Measurements from ENCODE around the gene H6PD. TPM values are rescaled to one million over a fixed set of nuclear protein-coding genes. Genes with fewer than 3 reads are reported as not detected.

H6PD gene
- total RNA-seq, 2 experiments from 2014 or later = 6.5 to 7.1 TPM

- POLR2A ChIA-PET = no interaction called here
- CTCF ChIA-PET = interaction anchor here (1.1 to 2.4 kb wide), 3 partner anchors 14 to 96 kb away, joined by 3 to 10 read pairs (median 3); no protein-coding TSS in a partner anchor
Observed at GRCh38 chr1:9235096-9235459, 504 bp downstream of the H6PD start.

GRCh38 chr1:9235560-9235959 is 986 bp downstream of the H6PD start:
- POLR2A ChIA-PET = no interaction called here
- CTCF ChIA-PET = interaction anchor here (1.3 kb wide), 1 partner anchor 93 kb away, joined by 3 read pairs; no protein-coding TSS in a partner anchor

- POLR2A ChIA-PET = no interaction called here
- CTCF ChIA-PET = interaction anchor here (1.4 kb wide), 1 partner anchor 127 kb away, joined by 4 read pairs; no protein-coding TSS in a partner anchor
Observed at GRCh38 chr1:9238134-9238533, 3.6 kb downstream of the H6PD start.

- CTCF ChIA-PET = no interaction called here
- POLR2A ChIA-PET = no interaction called here
Observed at GRCh38 chr1:9238550-9238949, 4.0 kb downstream of the H6PD start.

GRCh38 chr1:9239622-9240401 is 5.2 kb downstream of the H6PD start:
- ChIA-PET CTCF (interaction anchor here (0.5 to 1.5 kb wide), 3 partner anchors 9 to 51 kb away, joined by 3 to 4 read pairs (median 4); no protein-coding TSS in a partner anchor), POLR2A (no interaction called here)

- CTCF ChIA-PET = interaction anchor here (1.3 kb wide), 1 partner anchor 9 kb away, joined by 5 read pairs; no protein-coding TSS in a partner anchor
- POLR2A ChIA-PET = no interaction called here
Observed at GRCh38 chr1:9240914-9241820, 6.6 kb downstream of the H6PD start.

GRCh38 chr1:9241891-9242290 is 7.3 kb downstream of the H6PD start:
- ChIA-PET CTCF (interaction anchor here (0.6 to 1.3 kb wide), 2 partner anchors 8 to 318 kb away, joined by 3 to 5 read pairs; no protein-coding TSS in a partner anchor), POLR2A (no interaction called here)

GRCh38 chr1:9242338-9242969 is 7.9 kb downstream of the H6PD start:
- POLR2A ChIA-PET = no interaction called here
- CTCF ChIA-PET = interaction anchor here (0.6 kb wide), 1 partner anchor 317 kb away, joined by 3 read pairs; no protein-coding TSS in a partner anchor

- CTCF ChIA-PET = no interaction called here
Observed at GRCh38 chr1:9243066-9243739, 8.6 kb downstream of the H6PD start.

GRCh38 chr1:9244501-9245229 is 10.1 kb downstream of the H6PD start:
- POLR2A ChIA-PET = no interaction called here

More at GRCh38 chr1:9243066-9243739, 8.6 kb downstream of the H6PD start:
- POLR2A ChIA-PET = interaction anchor here (0.7 kb wide), 1 partner anchor 302 kb away, joined by 3 read pairs; no protein-coding TSS in a partner anchor

GRCh38 chr1:9245230-9245619 is 10.7 kb downstream of the H6PD start:
- CTCF ChIA-PET = interaction anchor here (1.3 to 1.9 kb wide), 3 partner anchors 22 to 135 kb away, joined by 3 to 6 read pairs (median 4); no protein-coding TSS in a partner anchor
- POLR2A ChIA-PET = interaction anchor here (0.6 kb wide), 1 partner anchor 17 kb away, joined by 3 read pairs; no protein-coding TSS in a partner anchor

More at GRCh38 chr1:9244501-9245229, 10.1 kb downstream of the H6PD start:
- CTCF ChIA-PET = interaction anchor here (0.9 to 1.9 kb wide), 4 partner anchors 22 to 134 kb away, joined by 3 to 6 read pairs (median 4); no protein-coding TSS in a partner anchor

GRCh38 chr1:9245661-9246060 is 11.1 kb downstream of the H6PD start:
- ChIA-PET POLR2A (interaction anchor here (0.6 kb wide), 1 partner anchor 18 kb away, joined by 3 read pairs; no protein-coding TSS in a partner anchor), CTCF (interaction anchor here (1.4 to 1.9 kb wide), 2 partner anchors 104 to 135 kb away, joined by 3 to 6 read pairs; no protein-coding TSS in a partner anchor)

- ChIA-PET CTCF (interaction anchor here (0.9 kb wide), 1 partner anchor 136 kb away, joined by 3 read pairs; no protein-coding TSS in a partner anchor), POLR2A (no interaction called here)
Observed at GRCh38 chr1:9246215-9246614, 11.6 kb downstream of the H6PD start.

- ChIA-PET POLR2A (no interaction called here), CTCF (interaction anchor here (0.9 to 1.4 kb wide), 2 partner anchors 136 kb away, joined by 3 read pairs; no protein-coding TSS in a partner anchor)
Observed at GRCh38 chr1:9246841-9247785, 12.5 kb downstream of the H6PD start.

GRCh38 chr1:9247894-9248293 is 13.3 kb downstream of the H6PD start:
- ChIA-PET CTCF (interaction anchor here (1.4 kb wide), 1 partner anchor 137 kb away, joined by 3 read pairs; no protein-coding TSS in a partner anchor), POLR2A (no interaction called here)
